Measurements from ENCODE around the gene SCIN.

GRCh38 chr7:12690041-12690878, 119.7 kb downstream of the SCIN start:
- no peak for TF ChIP-seq CTCF (conservative IDR thresholded peaks at IDR 0.05; ENCODE audit: low read length)
- TF ChIP-seq EZH2phosphoT487 (IDR thresholded peaks at IDR 0.05; ENCODE audit: borderline replicate concordance, low read depth, low read length), result no peak
